Loucy (cell line): ENCODE measurements around the gene MRM2.

Experiments used
- H2AFZ ChIP-seq: fragments of 200-600 bp; sonication (generic); 2 replicates; pipeline ENCODE4 v1.6.0; 2016; ENCODE audit warnings: antibody characterized with exemption, mild to moderate bottlenecking, low read length, moderate library complexity
- H3F3A ChIP-seq: fragments of 200-600 bp; 2 replicates; pipeline ENCODE4 v1.6.0; 2016; ENCODE audit warnings: antibody characterized with exemption, low read depth, mild to moderate bottlenecking
- H3K27me3 ChIP-seq: fragments of 200-600 bp; sonication (generic); 2 replicates; pipeline ENCODE4 v1.6.1; 2014; ENCODE audit warnings: low read length, mild to moderate bottlenecking; ENCODE audit not compliant: insufficient read depth, poor library complexity, severe bottlenecking
- H3K36me3 ChIP-seq: fragments of 200-600 bp; sonication (generic); 2 replicates; pipeline ENCODE4 v1.6.1; 2016; ENCODE audit warnings: low read length; ENCODE audit not compliant: insufficient read depth
- H3K4me1 ChIP-seq: fragments of 200-600 bp; sonication (generic); 2 replicates; pipeline ENCODE4 v1.5.1; 2014; ENCODE audit warnings: low read length, mild to moderate bottlenecking; ENCODE audit not compliant: insufficient read depth, poor library complexity, severe bottlenecking
- H3K4me2 ChIP-seq: fragments of 200-600 bp; sonication (generic); 2 replicates; pipeline ENCODE4 v1.6.0; 2014; ENCODE audit warnings: antibody characterized with exemption, low read length, low read depth, mild to moderate bottlenecking; ENCODE audit not compliant: poor library complexity, severe bottlenecking
- H3K4me3 ChIP-seq: fragments of 200-600 bp; sonication (generic); 2 replicates; pipeline ENCODE4 v1.5.1; 2014; ENCODE audit warnings: low read length, mild to moderate bottlenecking, mixed read lengths; ENCODE audit not compliant: poor library complexity, severe bottlenecking
- H3K79me2 ChIP-seq: fragments of 200-600 bp; sonication (generic); 2 replicates; pipeline ENCODE4 v1.6.1; 2014; ENCODE audit warnings: low read length; ENCODE audit not compliant: insufficient read depth
- H3K9ac ChIP-seq: fragments of 200-600 bp; sonication (generic); 2 replicates; pipeline ENCODE4 v1.6.0; 2014; ENCODE audit warnings: mild to moderate bottlenecking, low read depth, low read length, moderate library complexity; ENCODE audit not compliant: poor library complexity, severe bottlenecking
- H3K9me2 ChIP-seq: fragments of 200-600 bp; sonication (generic); replicated peaks from 2 replicates; pipeline ENCODE4 v1.6.1; 2016; ENCODE audit warnings: low read depth, low read length, mixed read lengths
- H3K9me3 ChIP-seq: fragments of 200-600 bp; sonication (generic); 2 replicates; pipeline ENCODE4 v1.6.1; 2014; ENCODE audit warnings: mild to moderate bottlenecking, antibody characterized with exemption, low read length, low read depth; ENCODE audit not compliant: insufficient read depth
- H4K20me1 ChIP-seq: fragments of 200-600 bp; sonication (generic); 2 replicates; pipeline ENCODE4 v1.6.0; 2014; ENCODE audit warnings: antibody characterized with exemption, low read length, mild to moderate bottlenecking; ENCODE audit not compliant: insufficient read depth, poor library complexity, severe bottlenecking
- CTCF ChIP-seq: fragments of 200-600 bp; sonication (generic); conservative IDR thresholded peaks from 2 replicates; pipeline ENCODE4 v1.5.1; 2014; ENCODE audit warnings: mild to moderate bottlenecking, antibody characterized with exemption, low read length
- EZH2phosphoT487 ChIP-seq: fragments of 200-600 bp; IDR thresholded peaks from 2 replicates; pipeline ENCODE4 v1.6.1; 2018; ENCODE audit warnings: antibody characterized with exemption, mild to moderate bottlenecking, moderate library complexity, borderline replicate concordance

MRM2 gene

GRCh38 chr7:2197436-2198155, 44.4 kb downstream of the MRM2 start:
- H3K27me3 ChIP-seq, result no peaks in the 10 kb centered on the region
- H3K36me3 ChIP-seq, result peaks cover 64% of the 10 kb centered on the region; the same call in 1 of the 2 replicates
- TF ChIP-seq CTCF, result no peak
- no peak for TF ChIP-seq EZH2phosphoT487
- H3K79me2 ChIP-seq, result peaks cover 24% of the 10 kb centered on the region; the same call in 1 of the 2 replicates
- H2AFZ ChIP-seq, result no peak overlapping the region
- H3K4me1 ChIP-seq, result no peaks in the 10 kb centered on the region
- no peak overlapping the region for H3K9ac ChIP-seq
- H3K4me3 ChIP-seq, result no peak overlapping the region
- no peaks in the 10 kb centered on the region for H3F3A ChIP-seq
- H3K9me3 ChIP-seq, result peaks cover 8% of the 10 kb centered on the region; the same call in 1 of the 2 replicates
- H3K9me2 ChIP-seq, result no peaks in the 10 kb centered on the region
- no peak overlapping the region for H3K4me2 ChIP-seq
- no peaks in the 10 kb centered on the region for H4K20me1 ChIP-seq

GRCh38 chr7:2196381-2197378, 45.3 kb downstream of the MRM2 start:
- no peak overlapping the region for H3K4me2 ChIP-seq
- peaks cover 8% of the 10 kb centered on the region; the same call in 1 of the 2 replicates for H3K9me3 ChIP-seq
- TF ChIP-seq EZH2phosphoT487, result no peak
- no peak for TF ChIP-seq CTCF
- H2AFZ ChIP-seq, result no peak overlapping the region
- no peak overlapping the region for H3K4me3 ChIP-seq
- peaks cover 24% of the 10 kb centered on the region; the same call in 1 of the 2 replicates for H3K79me2 ChIP-seq
- H3K4me1 ChIP-seq, result no peaks in the 10 kb centered on the region
- H4K20me1 ChIP-seq, result no peaks in the 10 kb centered on the region
- no peaks in the 10 kb centered on the region for H3K9me2 ChIP-seq
- no peaks in the 10 kb centered on the region for H3K27me3 ChIP-seq
- no peaks in the 10 kb centered on the region for H3F3A ChIP-seq
- H3K36me3 ChIP-seq, result peaks cover 57% of the 10 kb centered on the region; the same call in 1 of the 2 replicates
- no peak overlapping the region for H3K9ac ChIP-seq

GRCh38 chr7:2195400-2196246, 46.4 kb downstream of the MRM2 start:
- Histone ChIP-seq H3K9me3 (peaks cover 8% of the 10 kb centered on the region; the same call in 1 of the 2 replicates), H2AFZ (no peak overlapping the region), H3K36me3 (peaks cover 58% of the 10 kb centered on the region; the same call in 1 of the 2 replicates), H3K4me3 (no peak overlapping the region), H3K9ac (no peak overlapping the region), H3K4me1 (no peaks in the 10 kb centered on the region), H3K79me2 (peaks cover 24% of the 10 kb centered on the region; the same call in 1 of the 2 replicates), H4K20me1 (no peaks in the 10 kb centered on the region), H3F3A (no peaks in the 10 kb centered on the region), H3K9me2 (no peaks in the 10 kb centered on the region), H3K4me2 (no peak overlapping the region), H3K27me3 (no peaks in the 10 kb centered on the region)
- TF ChIP-seq CTCF, result no peak
- no peak for TF ChIP-seq EZH2phosphoT487
